Smooth muscle cell (in vitro differentiated cells): ENCODE data around the gene FAIM. TPM values are rescaled to one million over a fixed set of nuclear protein-coding genes. Genes with fewer than 3 reads are reported as not detected.

Experiments used
- DNase-seq: peaks from one replicate; lab custom pipeline; 2025; ENCODE audit not compliant: unreplicated experiment; lab: John Stamatoyannopoulos, UW
- H2AFZ ChIP-seq: fragments of 200-600 bp; sonication (generic); 2 replicates; pipeline ENCODE4 v1.6.0; 2016; ENCODE audit warnings: antibody characterized with exemption, low read depth, mild to moderate bottlenecking
- H3F3A ChIP-seq: fragments of 200-600 bp; sonication (generic); 2 replicates; pipeline ENCODE4 v1.6.0; 2017; ENCODE audit warnings: antibody characterized with exemption, low read depth
- H3K27ac ChIP-seq: fragments of 200-600 bp; sonication (generic); 2 replicates; pipeline ENCODE4 v1.5.1; 2016; ENCODE audit warnings: low read depth, mild to moderate bottlenecking
- H3K27me3 ChIP-seq: fragments of 200-600 bp; sonication (generic); 2 replicates; pipeline ENCODE4 v1.6.1; 2016; ENCODE audit warnings: low read depth, mild to moderate bottlenecking
- H3K36me3 ChIP-seq: fragments of 200-600 bp; sonication (generic); 2 replicates; pipeline ENCODE4 v1.5.1; 2016; ENCODE audit warnings: low read depth
- H3K4me1 ChIP-seq: fragments of 200-600 bp; sonication (generic); 2 replicates; pipeline ENCODE4 v1.5.1; 2016; ENCODE audit warnings: low read depth
- H3K4me2 ChIP-seq: fragments of 200-600 bp; sonication (generic); 2 replicates; pipeline ENCODE4 v1.6.0; 2016; ENCODE audit warnings: mild to moderate bottlenecking
- H3K4me3 ChIP-seq: fragments of 200-600 bp; sonication (generic); 2 replicates; pipeline ENCODE4 v1.5.1; 2016; ENCODE audit warnings: mild to moderate bottlenecking
- H3K79me2 ChIP-seq: fragments of 200-600 bp; sonication (generic); 2 replicates; pipeline ENCODE4 v1.6.0; 2016; ENCODE audit warnings: low read depth, mild to moderate bottlenecking
- H3K9ac ChIP-seq: fragments of 200-600 bp; sonication (generic); 2 replicates; pipeline ENCODE4 v1.6.0; 2016; ENCODE audit warnings: low read depth
- H3K9me3 ChIP-seq: fragments of 200-600 bp; sonication (generic); replicated peaks from 2 replicates; pipeline ENCODE4 v1.5.1; 2016; ENCODE audit warnings: low read depth
- H4K20me1 ChIP-seq: fragments of 200-600 bp; sonication (generic); 2 replicates; pipeline ENCODE4 v1.6.0; 2016; ENCODE audit warnings: low read depth
- WGBS: methylation state at CpG from one replicate; pipeline ENCODE4 v1.1.7; 2016; ENCODE audit warnings: low lambda C conversion rate; 5-methylcytosine and 5-hydroxymethylcytosine counted together
- polyA plus RNA-seq: library from polyadenylated mRNA; unstranded; fragments of >200 nt; fragmentation: Nextera tagmentation; extraction: Ambion mirVana; gene quantifications from 2 replicates; pipeline ENCODE4 v1.2.1, GENCODE V29; 2016
- total RNA-seq: library from RNA; depleted of rRNA; stranded (reverse); fragments of >200 nt; gene quantifications from 2 replicates; pipeline ENCODE4 v1.2.3, GENCODE V29; 2014
- TF ChIP-seq, protein P1 (sequence below): fragments of 200-600 bp; sonication (generic); IDR thresholded peaks from 2 replicates; pipeline ENCODE4 v1.5.1; 2017; ENCODE audit warnings: borderline replicate concordance, mild to moderate bottlenecking, antibody characterized with exemption; ENCODE audit not compliant: insufficient read depth, poor library complexity, severe bottlenecking

The FAIM gene
- total and polyA plus RNA-seq, 2 experiments from 2014 or later: 6.4 to 7.2 TPM

DNA sequence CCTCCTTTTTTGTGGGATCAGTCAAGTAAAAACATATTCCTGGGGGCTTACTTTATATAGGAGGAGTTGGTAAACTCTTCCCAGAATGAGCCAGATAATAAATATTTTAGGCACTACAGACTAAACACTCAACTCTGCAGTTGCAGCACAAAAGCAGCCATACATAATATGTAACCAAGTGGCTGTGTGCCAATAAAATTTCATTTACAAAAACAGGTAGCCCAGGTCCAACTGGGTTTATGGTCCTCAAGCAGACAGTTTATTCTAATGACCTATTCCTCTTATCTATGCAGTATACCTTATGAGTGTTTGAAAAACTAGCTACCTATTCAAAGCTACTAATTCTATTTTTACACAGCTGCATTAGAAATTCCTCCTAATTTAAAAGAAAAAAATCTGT is 61.8 kb downstream of the FAIM start:
- Histone ChIP-seq H3K27ac (no peak overlapping the region), H4K20me1 (no peaks in the 10 kb centered on the region), H3K4me3 (no peak overlapping the region), H3F3A (no peaks in the 10 kb centered on the region), H3K4me2 (no peak overlapping the region), H3K9ac (no peak overlapping the region), H2AFZ (no peak overlapping the region), H3K36me3 (no peaks in the 10 kb centered on the region), H3K4me1 (peaks cover 3% of the 10 kb centered on the region), H3K79me2 (no peaks in the 10 kb centered on the region), H3K27me3 (no peaks in the 10 kb centered on the region), H3K9me3 (no peaks in the 10 kb centered on the region)
- TF ChIP-seq, protein P1, sequence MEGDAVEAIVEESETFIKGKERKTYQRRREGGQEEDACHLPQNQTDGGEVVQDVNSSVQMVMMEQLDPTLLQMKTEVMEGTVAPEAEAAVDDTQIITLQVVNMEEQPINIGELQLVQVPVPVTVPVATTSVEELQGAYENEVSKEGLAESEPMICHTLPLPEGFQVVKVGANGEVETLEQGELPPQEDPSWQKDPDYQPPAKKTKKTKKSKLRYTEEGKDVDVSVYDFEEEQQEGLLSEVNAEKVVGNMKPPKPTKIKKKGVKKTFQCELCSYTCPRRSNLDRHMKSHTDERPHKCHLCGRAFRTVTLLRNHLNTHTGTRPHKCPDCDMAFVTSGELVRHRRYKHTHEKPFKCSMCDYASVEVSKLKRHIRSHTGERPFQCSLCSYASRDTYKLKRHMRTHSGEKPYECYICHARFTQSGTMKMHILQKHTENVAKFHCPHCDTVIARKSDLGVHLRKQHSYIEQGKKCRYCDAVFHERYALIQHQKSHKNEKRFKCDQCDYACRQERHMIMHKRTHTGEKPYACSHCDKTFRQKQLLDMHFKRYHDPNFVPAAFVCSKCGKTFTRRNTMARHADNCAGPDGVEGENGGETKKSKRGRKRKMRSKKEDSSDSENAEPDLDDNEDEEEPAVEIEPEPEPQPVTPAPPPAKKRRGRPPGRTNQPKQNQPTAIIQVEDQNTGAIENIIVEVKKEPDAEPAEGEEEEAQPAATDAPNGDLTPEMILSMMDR: no peak
- no peak for DNase-seq

DNA sequence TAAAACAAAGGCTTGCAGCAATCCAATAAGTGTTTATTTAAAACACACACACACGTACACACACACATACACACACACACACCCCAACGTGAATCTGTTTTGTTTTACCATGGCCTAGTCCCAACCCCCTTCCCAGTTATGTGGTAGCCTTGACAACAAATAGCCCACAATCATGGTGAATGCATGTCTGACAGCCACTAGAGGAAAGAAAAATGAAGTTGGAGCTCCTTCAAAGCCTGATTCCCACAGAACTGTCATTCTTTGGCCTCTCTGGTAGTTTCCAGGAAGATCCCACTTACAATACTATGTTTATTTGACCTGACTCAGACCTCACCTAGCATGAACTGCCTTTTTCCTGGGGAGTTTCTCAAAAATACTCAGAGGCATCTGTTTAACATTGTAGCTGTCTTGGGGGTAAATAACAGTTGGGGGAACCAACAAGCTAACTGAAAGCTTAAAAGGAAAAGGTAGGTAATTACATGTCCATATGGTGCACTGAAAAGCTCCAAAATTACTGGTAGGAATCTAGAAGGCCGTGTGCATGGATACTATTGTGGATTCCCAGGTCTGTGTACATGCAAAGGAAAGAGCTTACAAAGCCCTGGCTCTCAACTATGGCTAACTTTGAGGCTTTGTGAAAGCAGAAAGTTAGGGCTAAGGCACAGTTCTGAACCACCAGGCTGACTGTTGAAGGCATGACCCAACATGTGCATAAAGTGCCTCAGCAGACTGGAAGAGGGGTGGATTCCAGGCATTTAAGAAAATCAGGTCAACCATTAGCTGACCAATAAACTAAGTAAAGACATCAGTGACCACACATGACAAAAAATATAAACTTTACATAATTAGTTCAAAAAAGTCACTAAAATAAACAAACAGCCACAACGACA is 65.3 kb downstream of the FAIM start:
- Histone ChIP-seq H3K9ac (no peak overlapping the region), H2AFZ (no peak overlapping the region), H3F3A (no peaks in the 10 kb centered on the region), H3K27ac (peak overlapping the region; percentile 64), H4K20me1 (no peaks in the 10 kb centered on the region), H3K79me2 (no peaks in the 10 kb centered on the region), H3K36me3 (no peaks in the 10 kb centered on the region), H3K4me1 (peaks cover 3% of the 10 kb centered on the region), H3K4me2 (no peak overlapping the region), H3K4me3 (no peak overlapping the region), H3K27me3 (no peaks in the 10 kb centered on the region), H3K9me3 (no peaks in the 10 kb centered on the region)
- WGBS: 59% methylated on average over 4 of the region's 4 CpGs
- TF ChIP-seq, protein P1: no peak
- DNase-seq: no peak

- H4K20me1 ChIP-seq: no peaks in the 10 kb centered on the region
- peaks cover 3% of the 10 kb centered on the region for H3K4me1 ChIP-seq
- H3K9me3 ChIP-seq: no peaks in the 10 kb centered on the region
- H3K4me2 ChIP-seq: no peak overlapping the region
- no peaks in the 10 kb centered on the region for H3F3A ChIP-seq
- TF ChIP-seq, protein P1: no peak
- WGBS: 97% methylated on average over 1 of the region's 1 CpG
- no peaks in the 10 kb centered on the region for H3K79me2 ChIP-seq
- no peak overlapping the region for H3K4me3 ChIP-seq
- no peak for DNase-seq
- no peak overlapping the region for H2AFZ ChIP-seq
- H3K27ac ChIP-seq: no peak overlapping the region
- no peak overlapping the region for H3K9ac ChIP-seq
- H3K27me3 ChIP-seq: no peaks in the 10 kb centered on the region
- H3K36me3 ChIP-seq: no peaks in the 10 kb centered on the region
These were observed 66.8 kb downstream of the FAIM start for GRCh38 chr3:138675393-138675792.

- no peaks in the 10 kb centered on the region for H3K4me1 ChIP-seq
- no peak for DNase-seq
- WGBS: 100% methylated on average over 1 of the region's 1 CpG
- TF ChIP-seq, protein P1: no peak
- no peak overlapping the region for H3K9ac ChIP-seq
- no peaks in the 10 kb centered on the region for H4K20me1 ChIP-seq
- H3K4me2 ChIP-seq: no peak overlapping the region
- no peaks in the 10 kb centered on the region for H3F3A ChIP-seq
- H3K36me3 ChIP-seq: no peaks in the 10 kb centered on the region
- H2AFZ ChIP-seq: no peak overlapping the region
- H3K27me3 ChIP-seq: no peaks in the 10 kb centered on the region
- no peak overlapping the region for H3K27ac ChIP-seq
- no peaks in the 10 kb centered on the region for H3K9me3 ChIP-seq
- no peak overlapping the region for H3K4me3 ChIP-seq
- H3K79me2 ChIP-seq: no peaks in the 10 kb centered on the region
These were observed 69.5 kb downstream of the FAIM start for GRCh38 chr3:138678086-138678485.
